Neural progenitor cell (in vitro differentiated cells): ENCODE data around the gene SH3GL3.

Source experiments
- CTCF ChIP-seq: fragments of 200-600 bp; sonication (generic); IDR thresholded peaks from 2 replicates; pipeline ENCODE4 v1.5.1; 2017; ENCODE audit warnings: antibody characterized with exemption, mild to moderate bottlenecking
- EZH2 ChIP-seq: fragments of 200-600 bp; sonication (generic); IDR thresholded peaks from 2 replicates; pipeline ENCODE4 v1.6.1; 2017; ENCODE audit warnings: antibody characterized with exemption, mild to moderate bottlenecking, moderate library complexity
- EZH2phosphoT487 ChIP-seq: fragments of 200-600 bp; sonication (generic); IDR thresholded peaks from 2 replicates; pipeline ENCODE4 v1.6.1; 2017; ENCODE audit warnings: antibody characterized with exemption

DNA sequence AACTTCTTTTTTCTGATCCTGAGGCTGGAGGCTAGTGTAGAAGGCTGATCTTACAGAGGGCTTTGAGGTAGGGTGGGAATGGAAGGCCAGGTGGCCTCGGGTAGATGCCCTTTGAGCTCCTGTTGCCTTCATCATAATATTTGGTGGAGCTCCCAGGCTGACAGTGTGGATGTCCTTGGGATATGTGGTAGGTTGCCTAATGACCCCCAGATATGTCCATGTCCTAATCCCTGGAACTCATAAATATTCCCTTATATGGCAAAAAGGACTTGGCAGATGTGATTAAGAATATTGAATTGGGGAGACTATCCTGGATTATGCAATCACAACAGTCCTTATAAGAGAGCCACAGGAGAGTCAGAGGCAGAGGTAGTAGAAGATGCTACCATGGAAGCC, 212.3 kb downstream of the SH3GL3 start:
- TF ChIP-seq CTCF (no peak), EZH2 (no peak), EZH2phosphoT487 (no peak)
